HG02588 (cell line): ENCODE data around the gene VASN.
A peak's percentile ranks its signal among the peaks of the same experiment; 100 is the strongest.

ENCODE experiments used
- ATAC-seq: cut with Tn5 transposase; IDR thresholded peaks from one replicate; pipeline ENCODE4 v1.9.1; 2021; ENCODE audit warnings: mild to moderate bottlenecking, moderate library complexity; ENCODE audit not compliant: unreplicated experiment

VASN gene

DNA sequence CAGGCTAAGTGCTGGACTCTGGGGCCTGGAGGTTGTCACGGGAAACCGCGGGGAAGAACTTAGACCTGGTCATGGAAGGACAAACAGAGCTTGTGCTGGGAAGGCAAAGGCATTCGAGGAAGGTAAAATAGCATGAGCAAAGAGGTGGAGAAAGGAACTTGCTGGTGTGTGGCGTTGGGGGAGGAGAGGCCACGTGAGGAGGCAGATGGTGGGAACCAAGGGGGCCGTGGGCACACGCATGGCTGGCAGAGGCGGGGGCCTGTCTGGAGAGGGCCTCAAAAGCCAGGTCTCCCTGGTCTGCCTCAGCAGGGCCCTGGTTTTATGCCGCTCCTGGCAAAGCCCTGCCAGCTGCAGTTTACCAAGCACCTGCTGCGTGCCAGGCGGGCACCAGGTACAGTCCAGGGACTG is 29.4 kb downstream of the VASN start:
- no peak for ATAC-seq

DNA sequence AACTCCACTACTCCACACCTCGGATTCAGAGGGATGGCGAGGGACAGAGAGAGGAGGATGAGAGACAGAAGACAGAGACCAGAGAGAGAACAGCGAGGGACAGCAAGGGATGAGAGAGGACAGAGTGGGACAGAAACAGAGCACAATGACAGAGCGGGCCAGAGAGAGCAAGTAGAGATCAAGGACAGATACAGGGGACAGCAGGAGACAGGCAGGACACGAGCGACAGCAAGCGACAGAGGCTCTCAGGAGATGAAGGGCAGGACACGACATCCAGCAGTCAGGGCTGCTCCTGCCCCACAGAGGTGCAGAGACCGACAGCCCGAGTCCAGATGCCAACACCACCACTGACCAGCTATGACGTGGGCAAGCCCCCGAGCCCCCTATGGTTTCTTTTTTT is 29.9 kb downstream of the VASN start:
- ATAC-seq, result no peak

DNA sequence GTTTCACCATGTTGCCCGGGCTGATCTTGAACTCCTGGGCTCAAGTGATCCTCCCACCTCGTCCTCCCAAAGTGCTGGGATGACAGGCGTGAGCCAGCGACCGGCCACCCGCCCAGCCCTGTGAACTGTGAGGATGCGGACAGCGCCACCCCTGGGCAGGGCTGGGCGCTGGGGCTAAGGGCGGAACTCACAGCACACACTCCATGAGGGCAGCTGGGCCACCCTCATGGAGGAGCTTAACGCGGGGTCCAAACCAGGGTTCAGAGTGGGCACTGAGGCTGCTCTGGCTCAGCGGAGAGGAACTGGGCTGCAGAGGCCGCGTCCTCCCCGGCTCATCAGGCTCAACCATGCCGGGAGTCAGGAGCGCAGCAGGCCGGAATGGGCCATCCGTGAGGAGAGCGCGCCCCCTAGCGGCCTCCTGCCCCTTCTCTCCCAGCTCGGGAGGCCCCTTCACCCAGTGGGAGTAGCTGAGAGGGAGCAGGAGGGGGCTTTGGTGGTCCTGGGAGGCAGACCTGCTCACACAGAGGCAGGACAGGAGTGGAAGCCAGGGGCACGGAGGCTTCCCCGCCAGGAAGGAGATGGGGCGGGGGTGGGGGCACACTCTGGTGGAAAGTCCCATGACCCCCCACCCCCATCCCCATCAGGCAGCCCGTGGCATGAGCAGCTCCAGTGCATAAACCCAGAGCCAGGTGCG is 30.9 kb downstream of the VASN start:
- peak; percentile 60 for ATAC-seq

DNA sequence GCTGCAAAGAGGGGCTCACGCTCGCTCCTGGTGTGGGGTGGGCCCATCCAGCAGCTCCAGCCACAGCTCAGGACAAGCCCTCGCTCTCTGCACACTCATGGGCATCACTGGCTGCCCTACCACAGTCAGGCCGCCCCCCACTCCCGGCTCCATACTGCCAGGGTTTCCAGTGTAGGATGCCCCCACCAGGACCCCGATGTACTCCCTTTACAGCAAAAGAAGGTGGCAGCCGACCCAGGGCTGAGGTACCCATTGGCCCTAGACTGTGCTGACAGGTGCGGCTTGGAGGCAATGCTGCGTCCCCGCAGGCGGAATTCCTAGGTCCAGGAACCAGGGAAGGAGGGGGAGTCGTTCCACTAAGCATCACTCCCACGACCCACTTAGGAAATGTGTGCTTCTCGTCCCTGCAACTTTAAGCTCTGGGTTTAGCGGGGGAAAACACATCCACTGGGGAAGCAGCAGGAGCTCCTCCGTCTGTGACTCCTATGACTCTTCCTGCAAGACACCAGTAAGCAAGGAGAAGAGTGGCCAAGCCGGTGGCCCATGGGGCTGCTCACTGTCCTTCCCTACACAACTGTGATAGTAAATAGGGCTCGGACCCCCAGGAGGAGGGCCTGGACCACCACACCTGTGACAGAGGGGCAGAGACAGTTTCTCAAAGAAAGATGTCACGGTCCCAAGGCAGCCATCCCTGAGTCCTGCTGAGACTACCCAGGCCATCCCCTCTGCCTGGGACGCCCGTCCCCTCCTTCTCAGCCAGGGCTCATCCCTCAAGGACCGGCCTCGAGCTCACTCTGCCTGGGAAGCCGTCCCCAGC is 31.7 kb downstream of the VASN start:
- no peak for ATAC-seq

DNA sequence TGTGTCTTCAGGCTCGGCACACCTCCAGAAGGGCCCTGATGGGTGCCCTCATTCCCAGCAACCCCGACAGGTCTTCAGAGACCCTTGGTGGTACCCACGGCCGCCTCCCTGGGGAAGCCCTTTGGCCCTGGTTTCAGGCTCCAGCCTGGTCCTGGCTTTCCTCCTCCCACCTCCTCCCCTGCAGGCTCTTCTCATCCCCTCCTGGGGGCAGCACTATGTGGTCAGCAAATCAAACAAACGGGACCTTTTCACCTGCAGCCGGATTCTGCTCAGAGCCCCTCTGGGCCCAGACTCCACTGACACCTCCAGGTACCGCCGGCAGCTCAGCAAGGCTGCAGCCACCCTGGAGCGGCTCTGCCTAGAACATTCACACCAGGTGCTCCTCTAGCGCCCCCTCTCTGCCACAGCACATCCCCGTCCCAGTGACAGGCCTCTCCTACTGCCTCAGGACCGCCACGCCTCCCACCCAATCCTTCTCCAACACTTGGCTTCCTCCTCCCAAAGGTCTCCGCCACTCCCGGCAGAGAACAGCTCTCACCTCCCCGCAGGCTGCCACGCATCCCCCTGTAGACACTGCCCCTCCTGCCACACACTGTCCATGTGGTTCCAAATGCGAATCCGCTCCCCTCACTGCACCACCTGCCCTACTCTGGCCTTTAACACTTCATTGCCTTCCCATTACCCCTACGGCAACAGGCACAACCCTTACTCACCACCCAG is 32.8 kb downstream of the VASN start:
- no peak for ATAC-seq

DNA sequence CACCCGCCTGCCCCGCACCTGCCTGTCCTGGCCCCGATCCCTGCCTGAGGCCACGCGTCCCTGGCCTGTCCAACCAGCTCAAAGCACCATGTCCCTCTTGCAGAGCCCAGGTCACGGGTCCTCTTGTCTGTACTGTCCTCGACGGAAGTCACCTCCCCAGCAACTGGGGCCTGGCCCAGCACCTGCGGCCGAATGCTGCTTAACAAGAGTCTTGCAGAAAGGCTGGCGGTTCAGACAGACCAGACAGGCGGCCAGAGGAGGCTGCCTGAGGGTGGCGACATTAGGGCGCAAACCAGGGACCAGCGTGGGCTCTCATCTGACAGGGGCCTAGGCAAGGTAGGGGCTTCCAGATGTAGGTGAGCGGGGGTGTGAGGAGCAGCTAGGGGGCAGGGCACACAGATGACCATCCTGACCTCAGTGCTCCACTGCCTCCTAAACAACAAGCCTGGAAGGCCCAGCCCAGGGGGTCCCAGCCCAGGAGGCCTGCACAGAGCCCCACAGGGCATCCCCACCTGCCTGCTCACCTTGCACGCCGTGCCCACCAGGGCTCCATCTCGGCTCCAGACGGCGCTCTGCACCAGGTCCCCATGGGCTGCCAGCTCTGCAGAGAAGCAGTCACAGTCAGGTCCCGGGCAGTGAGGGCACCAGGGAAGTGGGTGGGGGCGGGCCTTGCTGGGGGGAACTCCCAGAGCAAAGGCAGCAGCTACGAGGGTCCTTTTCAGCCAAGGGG is 33.5 kb downstream of the VASN start:
- ATAC-seq, result no peak

DNA sequence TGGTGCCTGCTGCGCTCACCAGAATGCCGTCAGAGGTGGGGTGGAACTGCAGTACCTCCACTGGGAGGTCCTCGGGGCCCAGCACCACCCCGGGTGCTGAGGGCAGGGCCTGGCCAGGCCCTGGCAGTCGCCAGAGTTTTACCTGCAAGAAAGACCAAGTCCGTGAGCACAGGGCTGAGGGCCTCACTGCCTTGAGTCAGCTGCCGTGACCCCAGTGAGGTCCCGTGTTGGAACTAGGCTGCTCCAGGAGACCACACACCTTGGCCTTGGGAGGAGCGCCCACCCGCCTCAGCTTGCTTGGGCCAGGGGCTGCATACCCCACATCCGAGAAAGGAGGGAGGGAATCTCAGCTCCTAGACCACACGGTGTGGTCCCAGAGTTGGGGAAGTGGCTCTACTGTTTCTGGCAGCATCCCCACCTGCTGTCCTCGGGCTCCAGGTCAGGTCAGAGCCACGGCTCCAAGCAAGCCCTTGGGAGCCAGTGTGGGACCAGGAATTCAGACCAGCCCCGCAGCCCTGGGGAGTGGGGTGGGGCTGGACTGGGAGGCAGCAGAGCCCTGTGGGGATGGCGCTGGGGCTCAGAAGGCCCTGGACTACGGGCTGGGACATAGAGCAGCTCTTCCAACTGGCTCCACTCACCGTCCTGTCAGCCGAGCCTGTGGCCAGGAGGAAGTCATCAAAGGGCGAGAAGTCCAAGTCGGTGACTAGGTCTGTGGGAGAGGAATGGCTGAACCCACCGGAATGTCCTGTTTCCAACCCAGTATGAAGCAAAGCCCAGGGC is 36.1 kb downstream of the VASN start:
- ATAC-seq, result no peak

DNA sequence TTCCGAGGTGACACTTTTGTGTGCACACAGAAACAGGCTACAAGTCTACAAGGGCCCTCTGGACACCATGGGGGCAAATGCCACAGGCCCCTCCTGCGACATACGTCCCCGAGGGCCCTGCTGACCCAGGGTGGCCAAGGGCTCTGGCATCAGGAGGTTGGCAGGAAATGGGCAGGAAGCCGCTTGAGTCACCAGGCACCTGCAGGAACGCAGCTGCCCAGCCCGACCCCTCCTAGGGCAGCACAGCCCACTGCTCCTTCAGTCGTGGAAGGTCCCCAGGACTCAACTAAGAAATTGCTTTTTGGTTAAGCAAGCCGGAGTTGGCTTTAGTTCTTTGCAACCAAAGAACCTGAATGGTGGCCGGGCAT is 36.7 kb downstream of the VASN start:
- ATAC-seq, result no peak

DNA sequence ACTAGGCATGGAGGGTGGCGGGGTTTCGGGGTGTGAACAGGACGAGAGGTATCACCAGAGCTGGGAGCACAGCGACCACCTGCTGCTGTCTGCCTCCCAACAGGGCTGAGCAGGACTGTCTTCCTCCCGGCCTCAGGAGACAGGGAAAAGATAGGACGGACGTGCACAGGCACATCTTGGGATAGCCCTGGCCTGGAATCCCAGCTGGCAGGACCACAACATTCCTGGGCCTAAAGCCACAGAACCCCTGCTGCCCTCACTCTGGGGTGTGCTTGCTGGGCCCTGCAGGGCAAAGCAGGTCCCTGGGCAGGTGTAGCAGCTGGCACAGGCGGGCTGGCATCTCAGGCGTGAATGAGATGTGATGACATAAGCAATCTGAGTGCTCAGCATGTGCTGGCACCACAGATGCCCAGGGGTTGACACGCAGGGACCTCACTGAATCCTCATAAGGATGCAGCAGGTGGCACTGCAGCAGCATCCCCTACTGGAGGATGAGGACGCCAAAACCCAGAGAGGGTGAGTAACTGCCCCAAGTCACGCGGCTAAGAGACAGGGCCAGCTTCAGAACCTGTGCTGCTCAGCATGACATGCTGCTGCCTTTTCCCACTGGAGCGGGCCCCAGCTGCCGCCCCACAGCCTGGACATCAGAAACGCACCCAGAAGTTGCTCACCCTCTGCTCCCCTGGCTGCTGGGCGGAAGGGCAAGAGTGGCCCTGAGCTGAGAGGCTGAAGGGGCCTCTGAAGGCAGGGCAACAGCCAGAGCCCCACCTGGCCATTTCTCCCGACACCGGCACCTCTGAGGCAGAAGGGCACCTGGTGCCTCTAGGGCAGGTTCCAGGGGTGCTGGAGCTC is 37.7 kb downstream of the VASN start:
- ATAC-seq, result no peak

DNA sequence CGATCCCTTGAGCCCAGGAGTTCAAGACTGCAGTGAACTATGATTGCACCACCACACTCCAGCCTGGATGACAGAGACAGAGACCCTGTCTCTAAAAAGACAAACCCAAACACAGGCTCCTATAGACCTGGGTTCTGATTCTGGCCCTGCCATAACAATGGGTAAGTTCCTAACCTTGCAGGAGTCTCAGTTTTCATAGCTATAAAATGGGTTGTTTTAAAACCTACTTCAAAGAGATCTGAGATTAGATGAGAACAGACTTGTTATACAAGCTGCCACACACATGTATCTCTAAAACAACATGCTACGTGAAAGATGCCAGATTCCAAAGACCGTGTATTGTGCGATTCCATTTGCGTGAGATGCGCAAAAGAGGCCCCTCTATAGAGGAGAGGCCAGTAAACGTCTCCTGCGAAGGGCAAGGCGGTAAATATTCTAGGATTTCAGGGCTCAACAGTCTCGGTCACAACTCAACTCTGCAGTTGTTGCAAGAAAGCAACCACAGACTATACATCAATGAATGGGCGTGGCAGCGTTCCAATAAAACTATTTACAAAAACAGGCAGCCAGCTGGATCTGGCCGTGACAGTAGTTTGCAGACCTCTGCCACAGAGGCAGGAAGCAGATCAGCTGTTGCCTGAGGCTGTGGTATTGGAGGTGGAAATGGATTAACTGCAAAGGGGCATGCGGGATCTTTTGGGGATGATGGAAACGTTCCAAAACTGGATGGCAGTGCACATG is 38.9 kb downstream of the VASN start:
- no peak for ATAC-seq

DNA sequence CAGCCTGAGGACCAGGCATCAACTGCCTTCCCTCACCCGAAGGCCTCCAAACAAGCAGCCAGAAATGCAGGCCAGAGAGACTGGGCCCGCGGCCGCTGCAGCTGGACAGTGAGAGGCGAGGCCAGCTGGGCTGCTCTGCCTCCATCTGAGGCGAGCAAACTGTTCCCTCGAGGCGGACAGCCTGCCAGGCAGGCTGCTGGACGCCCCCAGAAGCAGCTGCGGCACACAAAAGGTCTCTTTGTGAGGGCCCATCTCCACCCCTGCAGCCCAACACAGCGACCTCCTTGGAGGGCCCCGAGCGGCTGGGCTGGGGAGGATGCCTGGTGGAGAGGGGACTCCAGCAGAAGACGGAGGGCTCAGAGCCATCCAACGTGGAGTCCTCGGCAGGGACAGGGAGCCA is 40.0 kb downstream of the VASN start:
- ATAC-seq, result no peak

DNA sequence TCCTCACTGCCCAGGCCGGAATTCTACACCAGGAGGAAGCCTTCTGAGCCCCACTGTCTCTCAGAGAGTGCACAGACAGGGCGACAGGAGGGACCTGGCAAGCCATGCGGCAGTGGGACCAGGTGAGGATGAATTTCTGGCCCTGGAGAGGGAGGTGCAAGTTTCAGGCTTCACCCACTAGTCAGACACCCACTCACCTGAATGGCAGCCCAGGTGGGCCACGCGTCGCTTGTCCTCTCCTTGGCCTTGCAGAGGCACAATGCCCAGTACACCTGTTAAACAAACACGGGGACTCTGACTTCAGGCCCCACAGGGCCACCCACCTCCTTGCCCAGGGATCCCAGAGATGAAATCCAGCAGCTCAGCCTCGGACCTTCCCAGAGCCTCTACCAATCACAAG is 40.5 kb downstream of the VASN start:
- ATAC-seq, result no peak

DNA sequence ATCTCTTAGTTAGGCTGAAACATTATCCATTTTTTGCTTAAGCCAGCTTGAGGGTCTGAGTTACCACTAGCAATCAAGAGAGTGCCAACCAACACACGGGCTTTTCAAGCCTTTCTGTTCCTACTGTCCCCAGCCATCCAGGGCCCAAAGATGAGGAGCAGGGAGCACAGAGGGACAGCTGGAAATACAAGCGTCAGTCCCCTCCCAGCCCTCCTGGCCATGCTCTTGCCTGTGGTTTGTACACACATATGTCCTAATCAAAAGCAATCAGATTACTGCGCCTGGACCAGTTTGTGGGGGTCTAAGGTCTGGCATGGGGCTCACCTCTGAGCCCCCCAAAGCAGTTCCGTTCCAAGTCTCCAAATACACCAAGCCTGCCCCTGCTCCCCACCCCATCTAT is 41.2 kb downstream of the VASN start:
- ATAC-seq, result no peak

DNA sequence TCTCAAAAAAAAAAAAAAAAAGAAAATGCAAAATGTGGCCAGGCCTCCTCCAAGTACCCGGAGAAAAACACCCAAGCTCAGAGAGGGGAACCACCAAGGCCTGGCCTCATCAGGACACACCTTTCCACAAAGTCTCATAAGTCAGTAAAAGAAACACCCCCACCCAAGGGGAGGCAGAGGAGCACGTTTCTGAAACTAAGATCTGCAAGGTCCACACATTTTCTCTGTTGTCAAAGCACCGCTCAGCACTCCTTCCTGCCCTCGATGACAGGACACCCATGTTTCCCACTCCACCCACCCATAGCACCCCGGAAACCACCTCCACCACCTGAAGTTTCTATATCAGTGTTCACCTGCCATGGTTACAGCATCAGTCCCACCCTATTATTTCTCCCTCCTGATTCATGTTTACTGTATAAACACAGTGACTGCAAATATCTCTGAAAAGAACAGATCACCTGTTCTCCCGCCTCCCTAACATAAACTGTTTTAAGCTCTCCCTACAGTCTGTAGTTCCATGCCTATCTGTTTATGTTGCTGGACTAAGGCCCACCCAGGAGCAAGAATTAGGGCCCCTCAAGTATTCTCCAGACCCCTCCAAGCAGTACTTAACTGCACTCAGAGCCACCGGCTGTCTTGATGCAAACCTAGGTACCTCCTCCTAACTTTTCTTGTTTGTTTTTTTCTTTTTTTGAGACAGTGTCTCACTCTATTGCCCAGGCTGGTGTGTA is 42.7 kb downstream of the VASN start:
- ATAC-seq, result peak; percentile 45

DNA sequence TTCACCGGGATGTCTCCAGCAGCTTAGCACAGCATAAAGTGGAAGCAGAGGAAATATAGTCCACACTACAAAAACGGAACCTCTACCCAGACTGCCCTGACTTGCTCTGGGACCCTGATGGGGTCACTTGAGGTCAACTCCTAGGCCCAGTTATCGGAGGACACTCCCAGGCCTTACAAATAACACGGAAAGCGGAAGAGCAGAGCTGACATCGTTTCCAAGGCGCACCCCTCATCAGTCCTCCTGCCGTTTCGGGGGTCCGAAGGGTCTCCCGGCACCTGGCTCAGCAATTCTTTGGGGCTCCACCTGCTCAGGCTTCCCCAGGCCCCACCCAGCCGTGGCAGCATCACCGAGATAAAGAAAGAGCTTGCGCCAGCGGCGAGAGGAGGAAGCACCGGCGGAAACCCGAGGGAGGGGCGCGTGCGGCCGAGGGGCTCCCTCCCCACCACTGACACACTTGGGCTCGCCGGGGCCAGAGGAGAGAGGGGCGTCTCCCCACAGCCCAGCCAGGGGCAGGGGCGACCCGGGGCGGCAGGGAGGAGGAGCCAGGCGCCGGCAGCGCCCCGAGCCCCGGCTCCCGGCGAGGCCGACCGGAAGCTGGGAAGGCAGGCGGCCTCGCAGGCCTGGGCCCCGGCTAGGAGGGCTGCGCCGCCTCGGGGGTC is 44.0 kb downstream of the VASN start:
- ATAC-seq, result peak; percentile 7

DNA sequence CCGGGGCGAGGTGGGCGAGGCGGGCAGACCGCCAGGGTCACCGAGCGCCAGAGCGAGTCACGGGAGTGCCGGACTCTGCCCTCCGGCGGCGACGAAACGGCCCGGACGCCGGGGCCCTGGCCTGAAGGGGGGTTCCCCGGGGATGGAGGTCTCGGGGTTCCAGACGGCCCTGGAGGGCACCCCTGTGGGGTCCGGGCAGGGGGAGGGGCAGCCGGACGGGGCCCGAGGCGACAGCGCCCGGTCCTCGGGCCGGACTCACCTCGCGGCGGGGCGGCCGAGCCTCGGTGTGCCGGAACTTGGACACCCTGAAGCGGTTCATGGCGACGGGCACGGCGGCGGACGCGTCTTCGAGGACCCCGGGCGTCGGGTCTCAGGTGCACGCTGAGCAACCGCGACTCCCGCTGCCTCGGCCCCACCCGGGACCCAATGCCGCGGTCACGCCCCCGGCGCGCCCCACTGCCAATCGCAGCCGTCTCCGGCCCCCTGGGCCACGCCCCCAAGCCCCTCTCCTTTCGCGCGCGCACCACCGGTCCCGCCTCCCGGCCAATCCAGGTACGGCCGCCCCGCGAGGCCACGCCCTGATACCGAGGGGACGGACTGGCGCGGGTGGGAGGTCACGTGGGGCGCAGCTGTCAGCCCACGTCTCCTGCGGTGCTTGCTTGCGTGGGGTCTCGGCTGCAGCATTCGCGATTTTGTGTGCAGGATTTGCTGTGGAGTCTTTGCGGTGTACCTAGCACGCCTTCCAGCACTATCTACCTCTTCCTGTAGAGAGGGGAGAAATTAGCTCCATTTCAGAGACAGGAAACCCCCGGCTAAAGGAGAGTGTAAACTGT is 44.8 kb downstream of the VASN start, which contains the start of gene CORO7:
Gene CORO7 (minus strand): TSS at position 397 of the 833 bp plus-strand sequence. CDS start 78 bp downstream, at position 319.
- peak; percentile 68 for ATAC-seq
